ENCODE data around the gene EEPD1.

DNA sequence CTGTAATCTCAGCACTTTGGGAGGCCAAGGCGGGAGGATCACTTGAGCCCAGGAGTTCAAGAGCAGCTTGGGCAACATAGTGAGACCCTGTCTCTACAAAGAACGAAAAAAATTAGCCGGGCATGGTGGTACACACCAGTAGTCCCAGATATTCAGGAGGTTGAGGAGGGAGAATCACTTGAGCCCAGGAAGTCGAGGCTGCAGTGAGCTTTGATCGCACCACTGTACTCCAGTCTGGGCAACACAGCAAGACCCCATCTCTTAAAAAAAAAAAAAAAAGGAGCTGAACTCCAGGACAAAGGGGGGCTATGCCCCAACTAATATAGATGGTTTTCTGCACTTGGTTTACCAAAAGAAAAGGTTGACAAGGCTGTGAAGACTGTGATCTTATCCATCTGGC is 135.4 kb downstream of the EEPD1 start:
- TF ChIP-seq, protein P1, sequence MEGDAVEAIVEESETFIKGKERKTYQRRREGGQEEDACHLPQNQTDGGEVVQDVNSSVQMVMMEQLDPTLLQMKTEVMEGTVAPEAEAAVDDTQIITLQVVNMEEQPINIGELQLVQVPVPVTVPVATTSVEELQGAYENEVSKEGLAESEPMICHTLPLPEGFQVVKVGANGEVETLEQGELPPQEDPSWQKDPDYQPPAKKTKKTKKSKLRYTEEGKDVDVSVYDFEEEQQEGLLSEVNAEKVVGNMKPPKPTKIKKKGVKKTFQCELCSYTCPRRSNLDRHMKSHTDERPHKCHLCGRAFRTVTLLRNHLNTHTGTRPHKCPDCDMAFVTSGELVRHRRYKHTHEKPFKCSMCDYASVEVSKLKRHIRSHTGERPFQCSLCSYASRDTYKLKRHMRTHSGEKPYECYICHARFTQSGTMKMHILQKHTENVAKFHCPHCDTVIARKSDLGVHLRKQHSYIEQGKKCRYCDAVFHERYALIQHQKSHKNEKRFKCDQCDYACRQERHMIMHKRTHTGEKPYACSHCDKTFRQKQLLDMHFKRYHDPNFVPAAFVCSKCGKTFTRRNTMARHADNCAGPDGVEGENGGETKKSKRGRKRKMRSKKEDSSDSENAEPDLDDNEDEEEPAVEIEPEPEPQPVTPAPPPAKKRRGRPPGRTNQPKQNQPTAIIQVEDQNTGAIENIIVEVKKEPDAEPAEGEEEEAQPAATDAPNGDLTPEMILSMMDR (IDR thresholded peaks at IDR 0.05): no peak
- TF ChIP-seq POLR2A (IDR thresholded peaks at IDR 0.05): no peak

All from uterus (tissue), 2 donors.